ENCODE results near the gene SENP5. TPM values are rescaled to one million over a fixed set of nuclear protein-coding genes. Genes with fewer than 3 reads are reported as not detected.
"Not testable (repeated sequence)": the region's sequence is repeated elsewhere in the genome, so short reads cannot be mapped to it uniquely, and the experiment has no call there.

Gene SENP5
- total and polyA plus RNA-seq, 2 experiments from 2014 or later, result 16.9 to 36.2 TPM

- 46 to 50% methylated on average over 11 of the region's 11 CpGs for WGBS, 2 experiments (ENCODE audit: low coverage in 1 of 2, low lambda C conversion rate in 2 of 2, missing lambda C conversion rate in 2 of 2)
- no peaks in the 10 kb centered on the region for H3K36me3 ChIP-seq (ENCODE audit: low read depth)
- no peak overlapping the region for H3K9ac ChIP-seq
- in situ Hi-C loops (cut with MboI), result no loop called here
- no peaks in the 10 kb centered on the region for H3K79me2 ChIP-seq (ENCODE audit: insufficient read depth)
- no peaks in the 10 kb centered on the region for H3K9me3 ChIP-seq (ENCODE audit: low read depth)
- no peaks in the 10 kb centered on the region for H3F3A ChIP-seq (ENCODE audit: insufficient read depth)
- no peaks in the 10 kb centered on the region for H3K9me2 ChIP-seq (ENCODE audit: insufficient read depth)
- TF ChIP-seq EZH2phosphoT487 (IDR thresholded peaks at IDR 0.05; ENCODE audit: insufficient read depth, low read depth) (no peak), EZH2 (IDR thresholded peaks at IDR 0.05; ENCODE audit: insufficient read depth, poor library complexity, severe bottlenecking) (no peak)
- H3K27ac ChIP-seq, result no peak overlapping the region
- no peak overlapping the region for H3K4me3 ChIP-seq
- no peaks in the 10 kb centered on the region for H3K27me3 ChIP-seq (replicated peaks; ENCODE audit: insufficient read depth)
- no peaks in the 10 kb centered on the region for H3K4me1 ChIP-seq (ENCODE audit: insufficient read depth)
- H4K20me1 ChIP-seq (ENCODE audit: insufficient read depth), result no peaks in the 10 kb centered on the region
- H2AFZ ChIP-seq, result no peak overlapping the region; the same call in 1 of the 2 replicates
- no peak overlapping the region for H3K4me2 ChIP-seq (ENCODE audit: unreplicated experiment)
- no peak for DNase-seq
Observed at GRCh38 chr3:196849180-196849741, 18.5 kb upstream of the SENP5 start.

- H3K4me1 ChIP-seq (ENCODE audit: insufficient read depth); H3K79me2 ChIP-seq (ENCODE audit: insufficient read depth); H3K4me3 ChIP-seq; H3F3A ChIP-seq (ENCODE audit: insufficient read depth); H3K9ac ChIP-seq; H3K36me3 ChIP-seq (ENCODE audit: low read depth); in situ Hi-C loops (cut with MboI); H3K4me2 ChIP-seq (ENCODE audit: unreplicated experiment); H4K20me1 ChIP-seq (ENCODE audit: insufficient read depth); H3K9me2 ChIP-seq (ENCODE audit: insufficient read depth); H3K27me3 ChIP-seq (replicated peaks; ENCODE audit: insufficient read depth); H3K9me3 ChIP-seq (ENCODE audit: low read depth); H3K27ac ChIP-seq; H2AFZ ChIP-seq; DNase-seq: not testable (repeated sequence)
- WGBS, 2 experiments (ENCODE audit: low coverage in 1 of 2, low lambda C conversion rate in 2 of 2, missing lambda C conversion rate in 2 of 2), result 83% methylated on average over 8 of the region's 8 CpGs
Observed at GRCh38 chr3:196863000-196863399, 4.7 kb upstream of the SENP5 start.

- TF ChIP-seq EZH2phosphoT487 (IDR thresholded peaks at IDR 0.05; ENCODE audit: insufficient read depth, low read depth), result no peak
- TF ChIP-seq EZH2 (IDR thresholded peaks at IDR 0.05; ENCODE audit: insufficient read depth, poor library complexity, severe bottlenecking), result no peak
- in situ Hi-C loops (cut with MboI), result no loop called here
Observed at GRCh38 chr3:196867155-196867506, 589 bp upstream of the SENP5 start.

DNA sequence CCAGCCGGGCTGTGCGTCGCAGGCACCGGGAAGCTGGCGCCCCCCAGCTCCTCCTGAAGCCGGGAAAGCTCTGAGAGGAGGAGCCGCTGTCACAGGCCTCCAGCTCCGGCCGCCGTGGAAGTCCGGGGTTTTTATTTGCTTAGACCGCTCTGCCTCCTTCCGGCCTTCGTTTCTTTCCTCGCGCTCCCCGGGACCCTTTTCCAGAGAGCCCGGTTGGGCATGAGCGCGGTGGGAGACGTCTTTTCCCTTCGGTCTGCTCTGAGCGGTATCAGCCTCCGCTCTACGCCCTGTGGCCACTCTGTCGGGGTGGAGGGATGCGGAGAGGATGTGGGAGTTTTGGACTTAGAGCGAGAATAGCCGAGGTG lies 559 bp downstream of the SENP5 start:
- no peaks in the 10 kb centered on the region for H4K20me1 ChIP-seq (ENCODE audit: insufficient read depth)
- peak overlapping the region; percentile 87 for H3K27ac ChIP-seq
- H3K4me3 ChIP-seq, result peak overlapping the region; percentile 85
- DNase-seq, result peak; percentile 71
- peaks cover 54% of the 10 kb centered on the region for H3K79me2 ChIP-seq (ENCODE audit: insufficient read depth)
- H3K36me3 ChIP-seq (ENCODE audit: low read depth), result no peaks in the 10 kb centered on the region; the same call in 1 of the 2 replicates
- peaks cover 12% of the 10 kb centered on the region for H3F3A ChIP-seq (ENCODE audit: insufficient read depth)
- TF ChIP-seq EZH2 (IDR thresholded peaks at IDR 0.05; ENCODE audit: insufficient read depth, poor library complexity, severe bottlenecking), result no peak
- no peak for TF ChIP-seq EZH2phosphoT487 (IDR thresholded peaks at IDR 0.05; ENCODE audit: insufficient read depth, low read depth)
- peak overlapping the region; percentile 49 for H2AFZ ChIP-seq
- no peaks in the 10 kb centered on the region for H3K9me2 ChIP-seq (ENCODE audit: insufficient read depth)
- H3K9me3 ChIP-seq (ENCODE audit: low read depth), result no peaks in the 10 kb centered on the region
- peaks cover 8% of the 10 kb centered on the region; the same call in 1 of the 2 replicates for H3K4me1 ChIP-seq (ENCODE audit: insufficient read depth)
- peak overlapping the region; percentile 94 for H3K4me2 ChIP-seq (ENCODE audit: unreplicated experiment)
- in situ Hi-C loops (cut with MboI), result no loop called here
- H3K27me3 ChIP-seq (replicated peaks; ENCODE audit: insufficient read depth), result no peaks in the 10 kb centered on the region
- peak overlapping the region; percentile 91 for H3K9ac ChIP-seq
- WGBS, 2 experiments (ENCODE audit: low coverage in 1 of 2, low lambda C conversion rate in 2 of 2, missing lambda C conversion rate in 2 of 2), result 1 to 3% methylated on average over 29 of the region's 29 CpGs

More at GRCh38 chr3:196867155-196867506, 589 bp upstream of the SENP5 start:
- Histone ChIP-seq H3K9ac (peak overlapping the region; percentile 91), H3K4me1 (ENCODE audit: insufficient read depth) (peaks cover 8% of the 10 kb centered on the region; the same call in 1 of the 2 replicates), H3K4me2 (ENCODE audit: unreplicated experiment) (peak overlapping the region; percentile 92), H2AFZ (peak overlapping the region; percentile 97), H3K9me3 (ENCODE audit: low read depth) (no peaks in the 10 kb centered on the region), H3K79me2 (ENCODE audit: insufficient read depth) (peaks cover 42% of the 10 kb centered on the region), H3K27me3 (replicated peaks; ENCODE audit: insufficient read depth) (no peaks in the 10 kb centered on the region), H3K9me2 (ENCODE audit: insufficient read depth) (no peaks in the 10 kb centered on the region), H3K36me3 (ENCODE audit: low read depth) (no peaks in the 10 kb centered on the region; the same call in 1 of the 2 replicates), H3K27ac (peak overlapping the region; percentile 87), H3F3A (ENCODE audit: insufficient read depth) (peaks cover 12% of the 10 kb centered on the region), H3K4me3 (peak overlapping the region; percentile 85), H4K20me1 (ENCODE audit: insufficient read depth) (no peaks in the 10 kb centered on the region)
- WGBS, 2 experiments (ENCODE audit: low coverage in 1 of 2, low lambda C conversion rate in 2 of 2, missing lambda C conversion rate in 2 of 2), result 3 to 4% methylated on average over 6 of the region's 6 CpGs
- DNase-seq, result no peak

- DNase-seq, result no peak
- peaks cover 94% of the 10 kb centered on the region for H3K79me2 ChIP-seq (ENCODE audit: insufficient read depth)
Observed at GRCh38 chr3:196872316-196872715, 4.6 kb downstream of the SENP5 start.

DNA sequence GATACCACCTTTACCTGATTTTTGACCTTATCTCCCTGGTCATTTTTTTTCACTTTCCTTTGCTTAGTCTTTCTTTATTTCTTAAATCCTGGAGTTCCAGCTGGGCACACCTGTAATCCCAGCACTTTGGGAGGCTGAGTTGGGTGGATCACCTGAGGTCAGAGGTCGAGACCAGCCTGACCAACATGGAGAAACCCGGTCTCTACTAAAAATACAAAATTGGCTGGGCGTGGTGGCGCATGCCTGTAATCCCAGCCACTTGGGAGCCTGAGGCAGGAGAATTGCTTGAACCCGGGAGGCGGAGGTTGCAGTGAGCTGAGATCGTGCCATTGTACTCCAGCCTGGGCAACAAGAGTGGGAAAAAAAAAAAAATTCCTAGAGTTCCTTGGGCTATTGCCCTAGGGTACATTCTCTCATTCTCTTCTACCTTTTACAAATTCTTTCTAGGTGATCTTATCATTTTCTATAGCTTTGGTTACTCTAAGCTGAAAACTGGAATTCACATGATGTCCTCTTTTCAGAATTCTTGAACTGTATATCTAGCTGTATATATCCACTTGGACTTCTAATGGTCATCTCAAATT lies 6.9 kb downstream of the SENP5 start:
- not testable (repeated sequence) for H3K27ac ChIP-seq; H3K4me2 ChIP-seq (ENCODE audit: unreplicated experiment)
- WGBS, 2 experiments (ENCODE audit: low coverage in 1 of 2, low lambda C conversion rate in 2 of 2, missing lambda C conversion rate in 2 of 2), result 96 to 98% methylated on average over 7 of the region's 7 CpGs

More at GRCh38 chr3:196872316-196872715, 4.6 kb downstream of the SENP5 start:
- Histone ChIP-seq H3K4me3 (no peak overlapping the region), H3K27ac (no peak overlapping the region), H3K4me1 (ENCODE audit: insufficient read depth) (peaks cover 8% of the 10 kb centered on the region; the same call in 1 of the 2 replicates), H4K20me1 (ENCODE audit: insufficient read depth) (no peaks in the 10 kb centered on the region; the same call in 1 of the 2 replicates), H3K36me3 (ENCODE audit: low read depth) (no peaks in the 10 kb centered on the region; the same call in 1 of the 2 replicates), H3K9ac (no peak overlapping the region), H3K4me2 (ENCODE audit: unreplicated experiment) (no peak overlapping the region), H3K9me3 (ENCODE audit: low read depth) (no peaks in the 10 kb centered on the region), H3K9me2 (ENCODE audit: insufficient read depth) (no peaks in the 10 kb centered on the region), H3F3A (ENCODE audit: insufficient read depth) (peaks cover 6% of the 10 kb centered on the region), H2AFZ (no peak overlapping the region), H3K27me3 (replicated peaks; ENCODE audit: insufficient read depth) (no peaks in the 10 kb centered on the region)
- in situ Hi-C loops (cut with MboI), result no loop called here
- TF ChIP-seq EZH2 (IDR thresholded peaks at IDR 0.05; ENCODE audit: insufficient read depth, poor library complexity, severe bottlenecking) (no peak), EZH2phosphoT487 (IDR thresholded peaks at IDR 0.05; ENCODE audit: insufficient read depth, low read depth) (no peak)
- WGBS, 2 experiments (ENCODE audit: low coverage in 1 of 2, low lambda C conversion rate in 2 of 2, missing lambda C conversion rate in 2 of 2), result 73 to 78% methylated on average over 4 of the region's 4 CpGs

More for the DNA sequence above, 6.9 kb downstream of the SENP5 start:
- H3K4me1 ChIP-seq (ENCODE audit: insufficient read depth); H2AFZ ChIP-seq; H3K27me3 ChIP-seq (replicated peaks; ENCODE audit: insufficient read depth); H3K9me2 ChIP-seq (ENCODE audit: insufficient read depth); H3K9ac ChIP-seq; H3K36me3 ChIP-seq (ENCODE audit: low read depth); in situ Hi-C loops (cut with MboI); H3F3A ChIP-seq (ENCODE audit: insufficient read depth); H4K20me1 ChIP-seq (ENCODE audit: insufficient read depth); H3K4me3 ChIP-seq; DNase-seq; H3K9me3 ChIP-seq (ENCODE audit: low read depth): not testable (repeated sequence)
- peaks cover 100% of the 10 kb centered on the region for H3K79me2 ChIP-seq (ENCODE audit: insufficient read depth)

Data from GM23248 (cell line).